HFFc6 (cell line): Measurements from ENCODE around the gene KBTBD7. TPM values are rescaled to one million over a fixed set of nuclear protein-coding genes. Genes with fewer than 3 reads are reported as not detected.
"Not testable (repeated sequence)": the region's sequence is repeated elsewhere in the genome, so short reads cannot be mapped to it uniquely, and the experiment has no call there.

ENCODE experiments used
- DNase-seq: peaks from one replicate; pipeline ENCODE4 v3.0.0-alpha.2; 2018
- H3K27ac Mint-ChIP-seq: 2 replicates; pipeline ENCODE4 v1.8.0; 2020; ENCODE audit warnings: mild to moderate bottlenecking, mixed read lengths
- H3K27me3 Mint-ChIP-seq: 2 replicates; pipeline ENCODE4 v1.8.0; 2021; ENCODE audit warnings: mild to moderate bottlenecking, moderate library complexity, mixed read lengths; ENCODE audit not compliant: insufficient read depth
- H3K36me3 Mint-ChIP-seq: 2 replicates; pipeline ENCODE4 v1.8.0; 2021; ENCODE audit warnings: low read depth, mixed read lengths
- H3K4me1 Mint-ChIP-seq: 2 replicates; pipeline ENCODE4 v1.8.0; 2020; ENCODE audit warnings: low read depth, mixed read lengths
- H3K4me3 Mint-ChIP-seq: 2 replicates; pipeline ENCODE4 v1.8.0; 2020; ENCODE audit warnings: mild to moderate bottlenecking, moderate library complexity, mixed read lengths
- H3K9me3 Mint-ChIP-seq: 2 replicates; pipeline ENCODE4 v1.8.0; 2020; ENCODE audit warnings: mild to moderate bottlenecking, mixed read lengths
- CTCF ChIP-seq: fragments of 200-600 bp; sonication (generic); IDR thresholded peaks from 2 replicates; pipeline ENCODE4 v1.5.0; 2021; ENCODE audit warnings: antibody characterized with exemption, mild to moderate bottlenecking
- total RNA-seq, 6 experiments: library from RNA; stranded (reverse); fragmentation: NEBNext Ultra II Directional; extraction: Animal tissue kit (Norgen Biotek cat#: 25700); gene quantifications; 2 replicates in 1 of 6; 3 replicates in 5 of 6; pipeline ENCODE4 v1.2.3, GENCODE V29; 2021

KBTBD7 gene
- total RNA-seq, 6 experiments from 2014 or later: 4.6 to 6.0 (median 5.3) TPM

- H3K4me1 Mint-ChIP-seq: peaks cover 29% of the 10 kb centered on the region
- H3K9me3 Mint-ChIP-seq: no peaks in the 10 kb centered on the region
- no peak for TF ChIP-seq CTCF
- no peak overlapping the region for H3K27ac Mint-ChIP-seq
- DNase-seq: no peak
- no peak overlapping the region for H3K4me3 Mint-ChIP-seq
- H3K27me3 Mint-ChIP-seq: no peaks in the 10 kb centered on the region
- H3K36me3 Mint-ChIP-seq: no peaks in the 10 kb centered on the region
Measured at GRCh38 chr13:41182231-41182630, 12.1 kb downstream of the KBTBD7 start.

- Mint-ChIP-seq H3K27ac (peak overlapping the region; percentile 65), H3K36me3 (peaks cover 23% of the 10 kb centered on the region), H3K4me1 (peaks cover 29% of the 10 kb centered on the region), H3K27me3 (no peaks in the 10 kb centered on the region), H3K4me3 (peak overlapping the region; percentile 47), H3K9me3 (peaks cover 20% of the 10 kb centered on the region)
- DNase-seq: peak; percentile 56
- no peak for TF ChIP-seq CTCF
Measured at GRCh38 chr13:41179593-41180250, 14.6 kb downstream of the KBTBD7 start.

DNA sequence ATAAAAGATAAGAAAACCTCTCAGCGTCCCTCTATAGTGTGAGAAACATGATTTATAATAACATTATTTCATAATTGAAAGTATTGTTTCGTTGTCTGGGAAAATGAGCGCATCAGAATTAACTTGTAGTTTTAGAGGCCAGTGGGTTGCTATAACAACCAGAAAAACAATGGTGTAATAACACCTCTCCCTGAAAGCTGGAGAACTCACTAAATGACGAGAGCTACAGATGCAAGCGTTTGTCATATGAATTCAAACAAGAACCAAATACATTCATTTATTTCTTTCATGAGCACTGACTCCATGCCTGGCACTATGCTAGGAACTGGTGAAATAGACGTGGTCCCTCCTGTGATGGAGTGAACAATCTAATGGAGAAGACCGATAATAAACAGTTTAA is 16.3 kb downstream of the KBTBD7 start:
- Mint-ChIP-seq H3K27ac (no peak overlapping the region), H3K4me1 (peaks cover 29% of the 10 kb centered on the region), H3K36me3 (peaks cover 28% of the 10 kb centered on the region), H3K27me3 (no peaks in the 10 kb centered on the region), H3K9me3 (peaks cover 25% of the 10 kb centered on the region), H3K4me3 (no peak overlapping the region)
- DNase-seq: no peak
- no peak for TF ChIP-seq CTCF

DNA sequence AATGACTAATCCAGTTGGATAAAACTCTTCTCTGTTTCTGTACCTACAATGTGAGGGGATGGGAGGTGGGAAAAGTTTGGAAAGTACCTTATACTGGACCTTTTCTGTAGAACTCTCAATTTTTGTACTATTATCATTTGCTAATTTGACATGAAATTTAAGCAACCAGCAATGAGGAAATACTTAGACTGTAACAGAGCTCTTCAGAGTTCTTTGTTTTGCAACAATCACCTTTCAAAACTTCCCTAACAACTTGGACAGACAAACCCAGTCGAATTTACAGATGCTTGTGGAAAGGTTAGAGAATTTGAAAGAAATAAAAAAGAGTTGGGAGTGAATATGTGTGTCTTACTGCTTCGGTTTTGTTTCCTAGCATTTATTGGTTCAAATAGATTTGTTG is 16.8 kb downstream of the KBTBD7 start:
- no peaks in the 10 kb centered on the region for H3K27me3 Mint-ChIP-seq
- no peak overlapping the region for H3K4me3 Mint-ChIP-seq
- H3K36me3 Mint-ChIP-seq: peaks cover 28% of the 10 kb centered on the region
- TF ChIP-seq CTCF: no peak
- no peak overlapping the region for H3K27ac Mint-ChIP-seq
- H3K4me1 Mint-ChIP-seq: peaks cover 34% of the 10 kb centered on the region
- H3K9me3 Mint-ChIP-seq: peaks cover 25% of the 10 kb centered on the region
- DNase-seq: no peak

DNA sequence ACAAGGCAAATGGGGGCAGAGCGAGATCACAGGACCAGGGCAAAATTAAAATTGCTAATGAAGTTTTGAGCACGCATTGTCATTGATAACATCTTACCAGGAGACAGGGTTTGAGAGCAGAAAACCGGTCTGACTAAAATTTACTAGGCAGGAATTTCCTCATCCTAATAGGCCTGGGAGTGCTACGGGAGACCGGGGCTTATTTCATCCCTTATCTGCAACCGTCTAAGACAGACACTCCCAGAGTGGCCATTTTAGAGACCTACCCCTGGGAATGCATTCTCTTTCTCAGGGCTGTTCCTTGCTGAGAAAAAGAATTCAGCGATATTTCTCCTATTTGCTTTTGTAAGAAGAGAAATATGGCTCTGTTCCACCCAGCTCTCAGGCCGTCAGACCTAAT is 18.8 kb downstream of the KBTBD7 start:
- H3K4me3 Mint-ChIP-seq, H3K27ac Mint-ChIP-seq, H3K27me3 Mint-ChIP-seq, DNase-seq: not testable (repeated sequence)
- Mint-ChIP-seq H3K4me1 (peaks cover 30% of the 10 kb centered on the region), H3K9me3 (peaks cover 25% of the 10 kb centered on the region), H3K36me3 (peaks cover 28% of the 10 kb centered on the region)

DNA sequence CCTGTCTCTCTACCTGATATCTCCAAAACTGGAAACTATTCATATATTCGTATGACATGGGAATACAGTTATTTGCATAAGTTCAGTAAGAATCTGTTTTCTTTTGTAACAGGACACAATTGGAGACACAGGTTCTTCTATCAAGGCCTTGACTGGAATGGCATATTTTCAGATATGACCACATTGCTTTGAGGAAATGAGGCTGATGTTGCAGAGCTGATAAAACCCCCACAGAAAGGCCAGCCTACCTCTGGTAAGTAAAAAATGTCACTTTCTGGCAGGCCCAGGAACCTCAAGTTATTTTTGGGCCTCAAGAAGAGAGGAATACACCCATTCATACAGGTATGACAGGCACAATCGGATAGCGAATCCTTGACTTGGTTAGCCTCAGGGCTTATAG is 32.2 kb downstream of the KBTBD7 start:
- H3K4me1 Mint-ChIP-seq: no peaks in the 10 kb centered on the region
- H3K36me3 Mint-ChIP-seq: no peaks in the 10 kb centered on the region
- no peaks in the 10 kb centered on the region for H3K27me3 Mint-ChIP-seq
- H3K9me3 Mint-ChIP-seq: no peaks in the 10 kb centered on the region
- TF ChIP-seq CTCF: no peak
- DNase-seq: no peak
- no peak overlapping the region for H3K27ac Mint-ChIP-seq
- H3K4me3 Mint-ChIP-seq: no peak overlapping the region
